NCI-H774 (cell line): ENCODE data around the gene NDP.
A peak's percentile ranks its signal among the peaks of the same experiment; 100 is the strongest.
"Not testable (repeated sequence)": the region's sequence is repeated elsewhere in the genome, so short reads cannot be mapped to it uniquely, and the experiment has no call there.

Experiments used
- DNase-seq: peaks from one replicate; lab custom pipeline; 2025; lab: John Stamatoyannopoulos, UW

NDP gene

DNA sequence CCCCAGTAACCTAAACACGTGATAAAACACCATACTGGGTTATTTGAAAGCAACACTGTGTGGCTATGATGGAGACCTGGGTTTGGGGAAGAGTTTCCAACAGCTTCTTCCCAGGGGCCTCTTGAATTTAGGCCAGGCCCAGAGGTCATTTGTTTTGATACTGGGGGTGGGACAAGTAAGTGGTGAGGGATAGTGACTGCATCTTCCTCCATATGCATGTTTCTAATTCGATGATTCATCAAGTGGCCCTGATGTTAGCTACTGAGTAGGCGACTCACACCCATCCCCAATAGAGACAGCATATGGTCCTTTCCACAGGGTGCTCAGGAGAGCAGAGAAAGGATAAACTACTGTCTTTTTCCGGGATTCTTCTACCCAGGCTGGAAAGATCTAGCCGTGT lies 2.7 kb downstream of the NDP start:
- no peak for DNase-seq

DNA sequence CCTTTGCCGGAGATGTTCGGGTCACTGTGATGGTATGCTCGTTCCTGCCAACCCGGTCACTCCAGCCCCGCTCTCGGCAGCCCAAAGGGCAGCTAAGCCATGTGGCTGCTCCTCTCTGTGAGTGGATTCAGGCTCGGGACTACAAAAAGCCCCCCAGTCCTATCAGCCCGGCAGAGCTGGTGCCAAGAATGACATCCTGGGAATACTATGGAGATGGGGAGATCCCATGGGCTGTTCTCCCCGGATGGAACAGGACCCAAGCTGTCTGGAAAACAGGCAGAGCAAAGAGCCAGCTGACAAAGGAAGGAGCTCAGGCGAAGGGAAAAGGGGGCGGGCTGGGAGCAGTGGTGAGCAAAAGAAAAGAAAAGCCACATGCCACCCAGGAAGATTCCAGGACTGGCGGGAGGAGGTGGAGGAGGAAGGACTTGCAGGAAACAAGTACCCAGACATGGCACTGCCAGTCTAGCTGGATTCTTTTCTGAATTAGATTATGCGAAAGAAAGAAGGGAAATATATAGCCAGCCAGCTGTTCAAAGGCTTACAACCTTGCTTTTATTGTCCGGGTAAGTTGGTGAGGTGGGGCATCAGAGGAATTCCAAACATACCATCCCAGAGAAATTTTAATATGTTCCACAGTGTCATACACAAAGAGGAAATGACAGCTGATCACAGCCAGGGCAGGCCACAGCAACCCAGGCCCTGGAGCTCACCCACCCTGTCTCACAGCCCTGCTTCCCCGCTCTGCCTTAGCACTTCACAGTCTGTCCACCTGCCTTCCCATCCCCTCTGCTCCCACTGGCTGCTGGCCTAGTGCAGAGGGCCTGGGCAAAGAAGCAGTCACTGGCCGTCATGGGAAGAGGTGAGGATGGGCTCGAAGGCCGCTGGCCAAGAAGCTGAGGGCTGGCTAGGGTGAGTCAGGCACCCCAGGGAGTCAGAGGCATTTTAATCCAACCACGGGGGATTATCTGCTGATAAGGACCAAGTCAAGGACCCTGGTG lies 3.4 kb downstream of the NDP start:
- DNase-seq: no peak

DNA sequence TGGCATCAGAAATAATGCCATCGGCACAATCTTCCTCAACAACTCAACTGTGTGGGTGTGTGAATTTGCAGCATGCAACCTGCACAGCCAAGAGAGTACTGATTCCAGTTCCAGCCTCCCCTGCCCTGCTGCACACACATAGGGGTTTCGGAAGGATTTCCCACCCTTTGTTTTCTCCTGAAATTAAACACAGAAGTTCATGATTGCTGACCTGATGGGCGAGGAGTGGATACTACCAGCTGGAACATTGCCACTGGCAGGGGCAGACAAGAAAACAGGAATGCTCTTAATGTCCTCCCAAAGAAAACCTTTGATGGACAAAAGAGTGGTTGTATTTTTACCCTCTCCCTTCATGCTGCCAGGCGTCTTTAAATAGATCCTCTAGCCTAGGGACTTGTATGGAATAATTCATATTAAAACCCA lies 4.8 kb downstream of the NDP start:
- DNase-seq: no peak

DNA sequence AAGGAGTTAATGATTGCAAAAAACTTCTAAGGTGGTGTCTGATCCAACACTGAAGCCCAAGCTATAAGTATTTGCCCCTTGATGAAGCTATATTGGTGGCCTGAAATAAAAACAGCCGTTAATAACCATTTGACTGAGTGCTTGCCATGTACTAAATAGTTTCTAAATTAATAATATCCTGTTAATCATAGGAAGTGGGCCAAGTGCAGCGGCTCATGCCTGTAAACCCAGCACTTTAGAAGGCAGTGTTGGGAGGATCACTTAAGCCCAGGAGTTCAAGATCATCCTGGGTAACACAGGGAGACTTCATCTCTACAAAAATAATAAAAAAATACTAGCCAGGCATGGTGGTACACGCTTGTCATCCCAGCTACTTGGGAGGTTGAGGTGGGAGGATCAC lies 8.3 kb downstream of the NDP start:
- no peak for DNase-seq

DNA sequence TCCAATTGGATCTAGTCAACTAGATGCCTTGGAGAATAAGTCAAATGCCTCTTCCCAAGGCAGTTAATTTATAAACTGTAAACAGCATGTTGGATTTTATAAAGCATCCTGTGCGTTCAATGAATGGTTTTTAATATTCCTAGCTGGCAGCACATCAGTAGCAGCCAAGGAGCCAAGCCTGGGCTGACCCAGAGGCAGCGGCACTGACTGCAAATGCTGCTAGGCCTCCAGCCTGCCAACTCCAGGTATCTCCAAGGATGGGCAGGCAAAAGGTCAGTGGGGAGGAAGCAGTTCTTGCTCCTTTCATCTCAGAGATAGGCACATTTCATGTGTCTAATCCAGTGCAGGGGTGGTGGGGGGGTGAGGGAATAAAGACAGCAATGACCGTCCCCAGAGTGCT lies 9.5 kb downstream of the NDP start:
- DNase-seq: no peak

DNA sequence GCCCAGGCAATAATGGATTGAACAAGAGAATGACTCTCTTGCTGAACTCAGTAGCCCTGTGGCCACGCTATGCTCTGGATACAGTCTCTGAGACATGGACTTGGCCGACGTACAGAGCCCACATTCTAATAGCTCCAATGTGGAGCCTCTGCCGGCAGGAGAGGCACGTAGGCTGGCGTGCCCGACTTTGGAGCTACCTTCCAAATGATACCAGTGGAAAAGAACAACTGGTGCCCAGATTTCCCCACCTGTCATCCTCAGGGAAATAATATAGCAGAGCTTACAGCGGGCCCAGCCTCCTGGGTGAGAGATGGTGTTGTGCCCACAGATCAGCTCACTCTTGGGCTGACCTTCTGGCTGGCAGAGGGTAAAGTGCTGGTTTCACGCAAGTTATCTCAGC lies 10.6 kb downstream of the NDP start:
- no peak for DNase-seq

DNA sequence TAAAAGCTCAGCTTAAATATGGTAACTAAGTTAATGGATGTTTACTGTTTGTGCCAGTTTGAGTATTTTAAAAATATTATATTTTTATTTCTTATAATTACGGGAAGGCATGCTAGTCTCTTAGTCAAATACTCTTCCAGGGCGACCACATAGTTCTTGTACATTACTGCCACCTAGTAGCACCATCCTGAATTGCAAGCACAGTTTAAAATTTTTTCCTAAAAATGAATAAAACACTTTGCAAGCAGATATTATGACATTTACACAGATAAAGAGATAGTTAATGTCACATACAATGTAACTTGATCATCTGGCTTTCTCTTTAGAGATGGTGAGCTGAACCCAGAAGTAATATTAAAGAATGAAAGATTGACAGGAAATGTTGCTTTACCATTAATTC lies 11.5 kb downstream of the NDP start:
- no peak for DNase-seq

DNA sequence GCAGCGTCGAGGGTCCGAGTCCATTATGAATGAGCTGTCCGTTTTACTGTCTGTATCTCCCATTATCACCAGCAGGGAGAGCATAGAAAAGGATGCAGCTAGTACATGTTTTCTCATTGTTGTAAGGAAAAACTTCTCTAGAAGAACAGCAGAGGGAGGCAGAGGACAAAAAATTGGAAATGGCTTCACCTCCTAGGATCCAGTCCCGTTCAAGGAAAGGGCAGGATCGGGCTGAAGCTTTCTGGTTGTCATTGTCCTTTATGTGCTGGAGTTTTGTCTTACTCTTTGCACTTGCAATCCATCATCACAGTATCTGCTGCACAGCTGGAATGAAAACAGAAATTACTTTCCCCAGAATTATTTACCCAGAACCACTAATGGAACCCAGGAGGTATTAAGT lies 14.7 kb downstream of the NDP start:
- DNase-seq: peak; percentile 39

DNA sequence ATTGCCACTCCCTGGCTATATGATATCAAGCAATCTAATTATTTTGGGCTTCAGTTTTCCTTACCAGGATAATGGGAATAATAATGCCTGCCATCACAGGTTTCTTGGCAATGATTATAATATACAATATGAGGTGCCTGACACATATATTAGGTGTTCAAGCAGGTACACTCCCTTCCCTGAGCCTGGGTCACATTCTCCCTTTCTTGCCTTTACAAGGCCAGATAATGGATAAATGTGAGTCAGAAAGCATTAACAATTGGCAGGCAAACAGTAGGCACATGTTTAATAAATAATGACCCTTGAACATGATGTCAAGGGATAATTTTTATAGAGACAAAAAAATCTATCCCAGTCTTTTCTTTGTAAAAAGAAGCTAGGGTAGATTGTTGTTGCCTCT lies 17.2 kb downstream of the NDP start:
- no peak for DNase-seq

DNA sequence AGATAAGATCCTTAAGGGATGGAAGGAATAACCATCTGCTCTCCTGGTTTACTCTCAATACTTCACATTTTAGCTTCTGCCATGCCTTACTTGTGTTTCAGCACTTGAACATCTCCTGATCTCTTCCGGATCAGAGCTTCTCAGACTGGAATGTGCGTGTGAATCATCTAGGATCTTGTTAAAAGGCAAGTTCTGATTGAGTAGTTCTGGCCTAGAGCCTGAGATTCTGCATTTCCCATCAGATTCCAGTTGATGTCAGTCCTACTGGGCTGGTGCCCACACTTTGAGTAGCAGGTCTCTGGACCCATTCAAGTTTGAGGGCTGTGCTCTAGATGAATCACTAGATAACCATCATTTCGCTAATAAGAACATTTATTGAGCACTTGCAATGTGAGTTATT lies 20.0 kb downstream of the NDP start:
- DNase-seq: no peak

DNA sequence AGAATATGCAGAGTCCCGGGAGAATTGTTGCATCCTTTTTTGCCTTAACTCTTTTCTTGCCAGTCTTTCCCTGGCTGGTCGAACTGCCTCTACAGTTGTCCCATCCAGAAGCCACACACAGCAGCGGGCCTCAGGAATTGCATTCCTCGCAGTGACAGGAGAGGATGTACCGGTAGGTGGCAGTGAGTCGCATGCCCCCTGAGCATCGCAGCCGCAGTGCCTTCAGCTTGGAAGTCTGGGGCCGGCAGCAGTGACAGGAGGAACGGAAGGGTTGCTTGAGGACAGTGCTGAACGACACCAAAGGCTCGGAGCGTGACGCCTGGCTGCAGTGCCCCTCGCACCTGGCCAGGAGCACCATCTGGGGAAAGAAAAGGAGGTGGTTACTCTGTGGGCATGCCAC lies 23.5 kb downstream of the NDP start:
- no peak for DNase-seq

DNA sequence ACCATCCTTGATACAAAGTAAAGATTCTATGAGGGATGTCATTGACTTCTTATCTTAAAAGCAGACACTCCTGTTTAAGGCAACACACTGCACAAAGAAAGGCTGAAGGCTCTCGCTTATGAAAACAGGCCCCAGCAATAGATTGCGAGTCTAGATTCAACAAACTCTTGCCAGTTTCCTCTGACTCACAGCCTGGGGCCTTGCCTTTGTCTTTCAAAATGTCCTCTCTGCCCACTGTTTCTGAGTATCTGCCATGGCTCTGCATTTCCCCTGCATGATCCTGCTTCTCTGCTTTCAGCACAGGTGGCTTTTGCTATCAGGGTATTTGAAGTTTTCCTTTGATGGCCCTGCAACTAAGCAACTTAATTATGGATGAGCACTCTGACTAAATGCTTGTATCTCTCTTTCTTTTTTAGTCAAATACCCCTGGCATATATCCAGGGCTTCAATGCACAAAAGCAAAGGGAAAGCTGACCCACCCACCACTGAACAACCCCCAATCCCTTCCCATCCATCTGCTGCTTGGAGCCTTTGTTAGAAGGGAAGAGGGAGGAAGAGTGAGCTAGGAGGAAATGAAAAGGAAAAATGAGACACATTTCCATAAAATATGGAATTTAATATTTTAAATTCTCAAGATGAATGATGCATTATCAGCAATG lies 32.2 kb downstream of the NDP start:
- no peak for DNase-seq

DNA sequence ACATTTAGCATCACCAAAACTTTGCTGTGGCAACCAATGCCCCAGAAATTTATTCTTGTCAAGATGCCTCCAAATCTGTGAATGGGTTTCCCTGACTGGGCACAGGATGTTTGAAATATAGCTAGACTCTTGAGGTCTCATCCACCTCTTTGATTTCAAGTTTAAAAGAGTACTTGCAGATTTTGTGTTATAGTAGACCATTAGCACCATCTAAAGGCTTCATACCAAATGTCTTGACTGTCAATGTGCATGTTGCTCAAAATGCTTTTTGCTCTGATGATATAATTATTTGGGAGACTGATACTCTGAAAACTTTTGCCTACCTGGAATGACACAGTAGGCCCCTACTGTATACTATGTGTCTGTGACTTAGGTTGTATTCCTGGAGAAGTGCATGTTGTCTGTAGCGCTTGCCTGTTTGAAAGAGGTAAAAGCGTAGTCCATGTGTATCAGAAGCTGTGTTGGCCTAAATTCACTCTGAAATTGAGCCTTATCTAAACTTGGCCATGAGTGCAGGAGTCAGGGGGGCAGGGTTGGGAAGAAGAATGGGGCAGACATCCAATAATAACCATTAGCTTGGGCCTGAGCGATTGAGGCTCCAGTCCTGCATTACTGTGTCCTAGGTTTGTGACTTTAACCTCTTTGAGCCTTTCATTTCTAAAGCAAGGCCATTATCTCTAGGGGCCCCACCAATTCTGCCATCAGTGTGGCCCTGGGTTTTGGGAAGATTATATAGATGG lies 33.8 kb downstream of the NDP start:
- no peak for DNase-seq

DNA sequence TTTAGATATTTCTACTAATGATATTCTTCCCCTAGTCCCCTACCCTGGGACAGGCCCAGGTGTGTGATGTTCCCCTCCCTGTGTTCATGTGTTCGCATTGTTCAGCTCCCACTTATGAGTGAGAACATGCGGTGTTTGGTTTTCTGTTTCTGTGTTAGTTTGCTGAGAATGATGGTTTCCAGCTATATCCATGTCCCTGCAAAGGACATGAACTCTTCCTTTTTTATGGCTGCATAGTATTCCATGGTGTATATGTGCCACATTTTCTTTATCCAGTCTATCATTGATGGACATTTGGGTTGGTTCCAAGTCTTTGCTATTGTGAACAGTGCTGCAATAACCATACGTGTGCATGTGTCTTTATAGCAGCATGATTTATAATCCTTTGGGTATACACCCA lies 51.2 kb downstream of the NDP start:
- DNase-seq: not testable (repeated sequence)

DNA sequence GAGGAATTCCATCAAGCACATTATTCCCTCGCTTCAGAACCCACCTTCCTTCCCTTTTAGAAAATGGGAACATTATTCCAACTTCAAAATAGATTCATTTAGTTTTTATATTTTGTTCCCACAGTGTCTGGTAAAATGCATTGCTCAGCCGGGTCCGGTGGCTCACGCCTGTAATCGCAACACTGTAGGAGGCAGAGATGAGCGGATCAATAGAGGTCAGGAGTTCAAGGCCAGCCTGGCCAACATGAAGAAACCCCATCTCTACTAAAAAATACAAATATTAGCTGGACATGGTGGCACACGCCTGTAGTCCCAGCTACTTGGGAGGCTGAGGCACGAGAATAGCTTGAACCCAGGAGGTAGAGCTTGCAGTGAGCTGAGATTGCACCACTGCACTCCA lies 62.4 kb downstream of the NDP start:
- not testable (repeated sequence) for DNase-seq

DNA sequence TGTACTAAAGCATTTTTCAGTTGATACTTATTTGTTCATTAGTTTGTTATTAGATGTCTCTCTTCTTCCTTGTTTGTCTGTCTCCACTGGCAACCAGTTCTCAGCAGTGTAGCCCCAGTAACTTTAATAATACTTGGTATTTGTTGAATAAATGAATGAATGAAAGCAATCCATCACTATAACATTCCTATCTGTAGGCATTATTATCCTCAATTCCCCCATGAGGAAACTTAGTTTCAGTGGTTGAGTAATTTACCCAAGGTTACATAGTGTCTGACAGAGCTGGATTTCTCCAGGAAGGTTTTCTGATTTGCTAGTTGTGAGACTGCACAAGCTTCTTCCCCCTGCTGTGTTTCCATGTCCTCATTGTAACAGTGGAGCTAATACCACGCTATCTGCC lies 63.2 kb downstream of the NDP start:
- DNase-seq: no peak

DNA sequence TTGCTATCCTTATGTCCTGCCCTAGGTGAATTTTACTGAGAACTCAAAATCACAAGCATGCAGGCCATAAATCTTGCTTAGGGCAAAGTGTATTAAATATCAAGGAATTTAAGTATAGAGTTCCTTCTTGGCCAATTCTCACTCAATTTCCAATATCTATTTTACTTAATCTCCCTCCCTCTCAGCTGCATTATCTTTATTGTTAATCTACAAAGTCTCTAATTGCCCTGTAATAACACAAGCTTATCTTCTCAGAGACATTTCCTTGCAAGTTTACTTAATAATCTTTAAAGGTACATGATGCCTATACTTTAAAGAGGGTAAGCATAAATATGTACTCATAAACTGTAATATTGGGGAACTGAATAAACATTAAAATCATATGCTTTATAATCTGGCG lies 64.0 kb downstream of the NDP start:
- no peak for DNase-seq

DNA sequence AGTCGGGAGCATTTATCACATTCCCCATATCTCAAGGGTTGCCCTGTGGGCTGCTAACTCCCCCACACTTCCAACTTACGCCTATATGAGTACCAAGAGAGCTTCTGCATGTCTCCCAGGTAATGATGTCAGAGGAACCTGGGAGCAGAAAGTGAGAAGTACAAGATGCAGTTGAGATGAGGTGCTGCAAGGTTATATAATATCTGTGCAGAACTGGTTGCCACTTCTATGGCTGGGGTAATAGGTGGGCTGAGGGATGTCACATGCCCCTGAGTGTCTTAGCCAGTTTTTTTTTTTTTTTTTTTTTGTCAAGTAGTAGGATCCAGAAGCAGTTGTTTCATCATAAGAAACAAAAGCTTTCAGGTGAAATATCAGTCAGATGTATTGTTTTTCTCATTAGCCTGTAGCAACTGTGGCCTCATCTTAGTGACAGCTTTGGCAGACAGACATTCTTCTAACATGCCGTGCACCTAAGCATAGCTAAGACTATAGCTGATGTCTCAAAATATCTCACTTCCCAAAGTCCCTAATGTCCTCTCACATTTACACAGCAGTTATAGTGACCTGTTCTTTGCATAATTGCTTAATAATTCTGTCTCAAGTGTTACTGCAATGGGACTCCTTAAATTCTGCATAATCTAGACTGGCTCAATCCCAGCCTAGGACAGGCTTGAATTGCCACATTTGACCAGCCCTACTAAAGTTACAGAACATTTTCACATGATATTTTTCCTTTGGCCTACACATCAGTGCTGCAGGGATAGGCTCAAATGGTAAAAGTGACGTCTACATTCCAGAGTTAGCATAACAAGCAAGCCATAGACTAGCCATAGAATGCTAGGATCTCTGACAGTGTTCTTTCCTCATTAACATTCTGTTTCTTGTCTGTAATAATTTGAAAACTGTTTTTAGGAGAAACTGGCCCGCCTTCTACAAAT lies 73.0 kb downstream of the NDP start:
- no peak for DNase-seq
